Spleen (tissue), 11 donors: Measurements from ENCODE around the gene KDM2B. TPM values are rescaled to one million over a fixed set of nuclear protein-coding genes. Genes with fewer than 3 reads are reported as not detected.

Experiments
- DNase-seq: peaks from one replicate; pipeline ENCODE4 v3.0.0-alpha.2; 2020
- H3K27ac ChIP-seq, 8 donors: fragments of 200-600 bp; sonication (generic) in 7 of 8; 1 replicate in 4 of 8; 2 replicates in 4 of 8; pipeline versions ENCODE4 v1.5.0 to v1.8.0; 2016 to 2021; ENCODE audit warnings: inconsistent platforms in 4 of 8, mild to moderate bottlenecking in 4 of 8, moderate library complexity in 1 of 8
- H3K27me3 ChIP-seq, 7 donors: fragments of 200-600 bp; sonication (generic) in 6 of 7; replicated peaks in 1 of 7; 1 replicate in 4 of 7; 2 replicates in 3 of 7; pipeline versions ENCODE4 v1.5.0 to v1.8.0; 2016 to 2021; ENCODE audit warnings: inconsistent platforms in 3 of 7, mild to moderate bottlenecking in 1 of 7
- H3K36me3 ChIP-seq, 6 donors: fragments of 200-600 bp; sonication (generic) in 5 of 6; 1 replicate in 4 of 6; 2 replicates in 2 of 6; pipeline versions ENCODE4 v1.5.0 to v1.8.0; 2016 to 2021; ENCODE audit warnings: inconsistent platforms in 2 of 6
- H3K4me1 ChIP-seq, 6 donors: fragments of 200-600 bp; sonication (generic) in 5 of 6; 1 replicate in 3 of 6; 2 replicates in 3 of 6; pipeline versions ENCODE4 v1.5.0 to v1.8.0; 2016 to 2021; ENCODE audit warnings: inconsistent platforms in 3 of 6
- H3K4me3 ChIP-seq, 8 donors: fragments of 200-600 bp; sonication (generic) in 7 of 8; 1 replicate in 4 of 8; 2 replicates in 4 of 8; pipeline versions ENCODE4 v1.5.0 to v1.8.0; 2016 to 2021; ENCODE audit warnings: inconsistent platforms in 4 of 8, mild to moderate bottlenecking in 4 of 8, moderate library complexity in 2 of 8
- H3K9me3 ChIP-seq, 8 donors: fragments of 200-600 bp; sonication (generic) in 7 of 8; 1 replicate in 4 of 8; 2 replicates in 4 of 8; pipeline versions ENCODE4 v1.5.0 to v1.8.0; 2016 to 2021; ENCODE audit warnings: inconsistent platforms in 4 of 8
- POLR2A ChIP-seq, 3 donors: fragments of 450-650 bp; IDR thresholded peaks; one replicate each; pipeline ENCODE4 v1.5.1; 2017; ENCODE audit warnings: antibody characterized with exemption in 3 of 3, mild to moderate bottlenecking in 1 of 3
- POLR2AphosphoS5 ChIP-seq, 3 donors: sonication (generic); formaldehyde crosslinking; IDR thresholded peaks; one replicate each; pipeline ENCODE4 v1.5.1; 2017; ENCODE audit warnings: antibody characterized with exemption in 3 of 3
- WGBS, 5 donors: extraction: QIAGEN DNeasy Blood & Tissue Kit in 3 of 5; methylation state at CpG; one replicate each; pipeline versions ENCODE4 v1.1.5 to v1.1.7; 2013 to 2018; 5-methylcytosine and 5-hydroxymethylcytosine counted together
- intact Hi-C: fragments of 100-400 bp; cut with DNase I; formaldehyde crosslinking; loops from one replicate; pipeline ENCODE4 v1.15.0; 2023; ENCODE audit warnings: low total_unique reads
- polyA plus RNA-seq, 3 donors: library from polyadenylated mRNA; stranded (reverse); fragments of 200-250 nt; gene quantifications; one replicate each; pipeline ENCODE4 v1.2.1, GENCODE V29; 2013
- total RNA-seq, 7 donors: library from RNA; depleted of rRNA in 3 of 7; stranded (reverse); fragments of >200 nt in 3 of 7; fragmentation: NEBNext Ultra II Directional in 4 of 7; extraction: Animal tissue kit (Norgen Biotek cat#: 25700) in 4 of 7; gene quantifications; one replicate each; pipeline versions ENCODE4 v1.1.0 to v1.2.1, GENCODE V29; 2016 to 2021
- TF ChIP-seq, protein P1 (sequence below), 11 experiments: fragments of 200-600 bp in 7 of 11; fragments of 450-650 bp in 4 of 11; sonication (generic) in 4 of 11; IDR thresholded peaks in 8 of 11; conservative IDR thresholded peaks in 3 of 11; 1 replicate in 7 of 11; 2 replicates in 4 of 11; pipeline versions ENCODE4 v1.4.0 to v1.8.0; 2016 to 2021; ENCODE audit warnings: antibody characterized with exemption in 11 of 11, inconsistent platforms in 4 of 11, mild to moderate bottlenecking in 1 of 11
- donor health status: healthy with polysubstance abuse.
- donor health status: DM: no; HTN: no; CAD: no; lungs with moderate emphysema.
- donor health status: DM: no; HTN: no; CAD: no.
- donor health status: Bipolar disorder and iron deficiency.
- donor health status: healthy.
- donor health status: DM: no; HTN: no; CAD: no.
- donor health status: DM: yes; HTN: yes; CAD: no.

The KDM2B gene
- total and polyA plus RNA-seq, 10 donors, result 20.8 to 56.2 (median 40.1) TPM

DNA sequence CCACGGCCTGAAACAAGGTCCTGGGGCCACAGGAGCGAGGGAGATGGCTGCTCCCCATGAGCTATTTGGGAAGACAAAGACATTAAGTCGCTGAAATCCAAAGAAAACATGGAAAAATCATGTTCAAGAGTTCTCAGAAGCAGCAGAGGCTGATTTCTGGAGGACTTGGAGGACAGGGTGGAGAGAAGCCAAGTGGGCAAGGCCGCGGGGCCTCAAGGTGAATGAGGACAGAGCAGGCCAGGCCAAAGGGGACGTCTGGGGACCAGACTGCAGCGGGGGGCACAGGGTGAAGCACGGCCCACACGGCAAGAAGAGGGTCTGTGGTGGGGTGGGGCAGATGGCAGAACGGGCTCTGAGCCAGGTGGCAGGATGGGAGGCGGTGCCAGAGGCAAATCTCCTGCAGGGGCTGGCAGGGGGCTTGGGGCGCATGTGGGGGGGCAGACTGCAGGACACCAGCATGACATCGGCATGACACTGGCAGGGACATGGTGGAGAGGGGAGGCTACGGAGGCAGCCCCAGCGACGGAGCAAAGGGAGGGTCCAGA lies 132.0 kb downstream of the KDM2B start:
- Histone ChIP-seq H3K27ac (no peak overlapping the region), H3K4me3 (no peak overlapping the region), H3K9me3 (no peaks in the 10 kb centered on the region), H3K36me3 (peaks cover 0 to 69% (median 25%) of the 10 kb centered on the region in 6 donors), H3K27me3 (no peaks in the 10 kb centered on the region), H3K4me1 (peaks cover 5 to 53% (median 36%) of the 10 kb centered on the region in 6 donors)
- DNase-seq, result no peak
- intact Hi-C loops, result loop anchor here (10.0 kb wide), 1 partner anchor 114 kb away; no protein-coding TSS in a partner anchor
- TF ChIP-seq POLR2AphosphoS5 (IDR thresholded peaks at IDR 0.05), result peak in 1 of 3 donors; percentile 13
- TF ChIP-seq POLR2A (IDR thresholded peaks at IDR 0.05), result no peak
- 86 to 95% (median 89%) methylated on average over 16 of the region's 16 CpGs for WGBS, 5 donors

DNA sequence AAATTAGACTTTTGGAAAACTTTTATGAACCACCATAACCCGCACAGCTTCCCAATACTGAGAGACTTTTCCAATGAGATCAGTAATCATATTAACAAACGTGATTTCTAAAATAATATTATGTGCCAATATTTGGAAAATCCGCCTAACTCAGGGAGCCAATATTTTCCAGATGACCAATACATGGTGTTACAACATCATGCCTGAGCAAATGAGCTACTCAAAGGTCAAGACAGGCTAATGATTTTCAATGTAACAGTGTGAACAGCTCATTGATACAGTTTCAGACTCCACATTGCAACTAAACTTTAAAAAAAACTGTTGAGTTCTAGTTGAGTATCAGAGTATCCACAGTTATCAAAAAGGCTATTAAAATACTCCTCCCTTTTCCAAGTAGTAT lies 134.1 kb downstream of the KDM2B start:
- peaks cover 2 to 41% (median 21%) of the 10 kb centered on the region in 6 donors for H3K4me1 ChIP-seq
- DNase-seq, result no peak
- TF ChIP-seq POLR2A (IDR thresholded peaks at IDR 0.05), result no peak
- TF ChIP-seq, protein P1, sequence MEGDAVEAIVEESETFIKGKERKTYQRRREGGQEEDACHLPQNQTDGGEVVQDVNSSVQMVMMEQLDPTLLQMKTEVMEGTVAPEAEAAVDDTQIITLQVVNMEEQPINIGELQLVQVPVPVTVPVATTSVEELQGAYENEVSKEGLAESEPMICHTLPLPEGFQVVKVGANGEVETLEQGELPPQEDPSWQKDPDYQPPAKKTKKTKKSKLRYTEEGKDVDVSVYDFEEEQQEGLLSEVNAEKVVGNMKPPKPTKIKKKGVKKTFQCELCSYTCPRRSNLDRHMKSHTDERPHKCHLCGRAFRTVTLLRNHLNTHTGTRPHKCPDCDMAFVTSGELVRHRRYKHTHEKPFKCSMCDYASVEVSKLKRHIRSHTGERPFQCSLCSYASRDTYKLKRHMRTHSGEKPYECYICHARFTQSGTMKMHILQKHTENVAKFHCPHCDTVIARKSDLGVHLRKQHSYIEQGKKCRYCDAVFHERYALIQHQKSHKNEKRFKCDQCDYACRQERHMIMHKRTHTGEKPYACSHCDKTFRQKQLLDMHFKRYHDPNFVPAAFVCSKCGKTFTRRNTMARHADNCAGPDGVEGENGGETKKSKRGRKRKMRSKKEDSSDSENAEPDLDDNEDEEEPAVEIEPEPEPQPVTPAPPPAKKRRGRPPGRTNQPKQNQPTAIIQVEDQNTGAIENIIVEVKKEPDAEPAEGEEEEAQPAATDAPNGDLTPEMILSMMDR (IDR thresholded peaks at IDR 0.05 in 8 of 11, conservative IDR thresholded peaks at IDR 0.05 in 3 of 11), result no peak
- TF ChIP-seq POLR2AphosphoS5 (IDR thresholded peaks at IDR 0.05), result no peak
- H3K36me3 ChIP-seq, result peaks cover 2 to 75% (median 34%) of the 10 kb centered on the region in 6 donors
- H3K27ac ChIP-seq, result no peak overlapping the region
- H3K27me3 ChIP-seq, result no peaks in the 10 kb centered on the region
- no peak overlapping the region for H3K4me3 ChIP-seq
- no peaks in the 10 kb centered on the region for H3K9me3 ChIP-seq
- intact Hi-C loops, result loop anchor here (10.0 kb wide), 1 partner anchor 112 kb away; no protein-coding TSS in a partner anchor
- 87 to 94% (median 90%) methylated on average over 3 of the region's 3 CpGs for WGBS, 5 donors

DNA sequence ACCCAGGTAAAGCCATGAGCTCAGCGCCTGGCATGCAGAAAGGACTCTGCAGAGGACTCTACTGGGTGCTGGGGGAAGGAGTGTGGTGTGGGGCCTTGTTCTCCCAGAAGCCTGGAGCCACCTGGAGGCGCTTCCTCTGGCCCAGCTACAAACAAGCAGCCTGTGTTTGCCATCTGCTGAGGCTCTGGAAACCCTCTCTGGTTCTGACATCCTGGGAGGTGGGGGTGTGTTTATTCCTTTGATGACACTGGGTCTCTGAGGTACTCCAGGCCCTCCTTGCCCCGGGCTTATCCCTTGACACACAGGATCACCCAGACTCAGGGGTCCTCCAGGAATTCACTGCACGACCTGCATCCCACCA lies 136.0 kb downstream of the KDM2B start:
- Histone ChIP-seq H3K4me1 (peaks cover 0 to 21% (median 4%) of the 10 kb centered on the region in 6 donors), H3K27me3 (no peaks in the 10 kb centered on the region), H3K36me3 (peaks cover 6 to 84% (median 51%) of the 10 kb centered on the region in 6 donors), H3K9me3 (no peaks in the 10 kb centered on the region), H3K4me3 (no peak overlapping the region), H3K27ac (no peak overlapping the region)
- intact Hi-C loops, result loop anchor here (10.0 kb wide), 1 partner anchor 110 kb away; no protein-coding TSS in a partner anchor
- TF ChIP-seq, protein P1 (IDR thresholded peaks at IDR 0.05 in 8 of 11, conservative IDR thresholded peaks at IDR 0.05 in 3 of 11), result no peak
- TF ChIP-seq POLR2AphosphoS5 (IDR thresholded peaks at IDR 0.05) (no peak), POLR2A (IDR thresholded peaks at IDR 0.05) (no peak)
- 82 to 100% (median 94%) methylated on average over 4 of the region's 4 CpGs for WGBS, 5 donors
- DNase-seq, result no peak

DNA sequence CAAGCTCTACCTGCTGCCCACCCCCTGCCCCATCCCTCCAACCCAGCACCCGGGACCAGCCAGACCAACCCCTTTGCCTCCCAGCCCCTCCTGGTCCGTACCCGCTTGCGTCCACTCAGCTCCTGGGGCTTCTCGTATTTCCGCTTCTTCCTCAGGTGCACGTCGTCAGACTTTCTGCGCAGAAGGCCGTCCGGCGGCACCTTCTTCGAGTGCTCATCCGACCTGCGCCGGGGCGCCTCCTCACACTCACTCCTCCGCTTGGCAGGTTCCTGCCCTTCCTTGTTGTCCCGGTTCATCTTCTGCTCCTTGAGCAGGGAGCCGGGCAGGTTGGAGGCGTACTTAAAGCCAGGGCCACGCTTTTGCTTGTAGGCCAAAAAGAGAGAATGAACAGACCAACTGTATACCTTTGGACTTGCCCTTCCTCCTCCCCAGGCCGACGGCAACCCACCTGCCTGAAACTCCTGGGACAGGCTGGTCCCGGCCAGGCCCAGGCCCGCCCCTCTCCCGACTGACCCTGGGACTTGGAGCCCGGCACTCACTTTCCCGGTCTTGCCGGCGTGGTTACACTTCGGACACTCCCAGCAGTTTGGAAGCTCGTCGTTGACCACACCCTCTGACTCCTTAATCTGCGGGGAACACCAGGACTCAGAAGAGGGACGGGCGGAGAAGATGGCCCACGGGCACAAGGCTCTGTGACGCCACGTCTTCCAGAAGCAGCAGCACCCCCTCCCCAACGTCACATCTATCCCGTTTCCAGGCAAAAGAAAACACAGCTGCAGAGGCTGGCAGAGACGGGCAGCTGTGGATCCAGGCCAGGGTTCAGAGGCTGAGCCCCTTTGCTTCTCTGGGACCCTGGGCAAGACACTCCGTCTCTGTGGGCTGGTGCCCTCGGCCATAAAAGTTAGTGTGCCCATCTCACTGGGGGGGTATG lies 136.6 kb downstream of the KDM2B start:
- no peaks in the 10 kb centered on the region for H3K27me3 ChIP-seq
- peaks cover 7 to 87% (median 57%) of the 10 kb centered on the region in 6 donors for H3K36me3 ChIP-seq
- intact Hi-C loops, result loop anchor here (10.0 kb wide), 1 partner anchor 109 kb away; no protein-coding TSS in a partner anchor
- H3K27ac ChIP-seq, result no peak overlapping the region
- peaks cover 0 to 15% (median 3%) of the 10 kb centered on the region in 6 donors for H3K4me1 ChIP-seq
- WGBS, 5 donors, result 88 to 95% (median 93%) methylated on average over 45 of the region's 45 CpGs
- H3K9me3 ChIP-seq, result no peaks in the 10 kb centered on the region
- H3K4me3 ChIP-seq, result no peak overlapping the region
- no peak for DNase-seq
- TF ChIP-seq, protein P1 (IDR thresholded peaks at IDR 0.05 in 8 of 11, conservative IDR thresholded peaks at IDR 0.05 in 3 of 11), result no peak
- TF ChIP-seq POLR2AphosphoS5 (IDR thresholded peaks at IDR 0.05) (no peak), POLR2A (IDR thresholded peaks at IDR 0.05) (no peak)
